ENCODE results near the gene INO80E. TPM values are rescaled to one million over a fixed set of nuclear protein-coding genes. Genes with fewer than 3 reads are reported as not detected.

The INO80E gene
- total RNA-seq, 1 experiment from 2014 or later = 115 TPM

- intact Hi-C loops (cut with micrococcal nuclease; ENCODE audit: unreplicated experiment) = no loop called here
- POLR2A ChIA-PET (ENCODE audit: low non-redundant PET) = interaction anchor here (0.6 kb wide), 1 partner anchor 71 kb away, joined by 6 read pairs; no protein-coding TSS in a partner anchor
- no peak for TF ChIP-seq EZH2 (IDR thresholded peaks at IDR 0.05; ENCODE audit: borderline replicate concordance, low read depth, low read length, poor library complexity, severe bottlenecking)
- TF ChIP-seq, protein P1, sequence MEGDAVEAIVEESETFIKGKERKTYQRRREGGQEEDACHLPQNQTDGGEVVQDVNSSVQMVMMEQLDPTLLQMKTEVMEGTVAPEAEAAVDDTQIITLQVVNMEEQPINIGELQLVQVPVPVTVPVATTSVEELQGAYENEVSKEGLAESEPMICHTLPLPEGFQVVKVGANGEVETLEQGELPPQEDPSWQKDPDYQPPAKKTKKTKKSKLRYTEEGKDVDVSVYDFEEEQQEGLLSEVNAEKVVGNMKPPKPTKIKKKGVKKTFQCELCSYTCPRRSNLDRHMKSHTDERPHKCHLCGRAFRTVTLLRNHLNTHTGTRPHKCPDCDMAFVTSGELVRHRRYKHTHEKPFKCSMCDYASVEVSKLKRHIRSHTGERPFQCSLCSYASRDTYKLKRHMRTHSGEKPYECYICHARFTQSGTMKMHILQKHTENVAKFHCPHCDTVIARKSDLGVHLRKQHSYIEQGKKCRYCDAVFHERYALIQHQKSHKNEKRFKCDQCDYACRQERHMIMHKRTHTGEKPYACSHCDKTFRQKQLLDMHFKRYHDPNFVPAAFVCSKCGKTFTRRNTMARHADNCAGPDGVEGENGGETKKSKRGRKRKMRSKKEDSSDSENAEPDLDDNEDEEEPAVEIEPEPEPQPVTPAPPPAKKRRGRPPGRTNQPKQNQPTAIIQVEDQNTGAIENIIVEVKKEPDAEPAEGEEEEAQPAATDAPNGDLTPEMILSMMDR (conservative IDR thresholded peaks at IDR 0.05; ENCODE audit: low read depth, low read length) = no peak
Measured at GRCh38 chr16:30004811-30005242, 8.8 kb downstream of the INO80E start.

GRCh38 chr16:30005341-30006094 is 9.5 kb downstream of the INO80E start:
- H3K4me1 ChIP-seq (ENCODE audit: insufficient read depth, low read length, poor library complexity, severe bottlenecking) = peaks cover 8% of the 10 kb centered on the region
- H3K27me3 ChIP-seq (replicated peaks; ENCODE audit: insufficient read depth, low read depth, low read length, poor library complexity) = no peaks in the 10 kb centered on the region
- DNase-seq (ENCODE audit: low spot score) = peak; percentile 64
- H3K4me3 ChIP-seq (ENCODE audit: low read depth, low read length, poor library complexity, severe bottlenecking) = no peak overlapping the region
- intact Hi-C loops (cut with micrococcal nuclease; ENCODE audit: unreplicated experiment) = no loop called here
- POLR2A ChIA-PET (ENCODE audit: low non-redundant PET) = no interaction called here
- TF ChIP-seq, protein P1 (conservative IDR thresholded peaks at IDR 0.05; ENCODE audit: low read depth, low read length) = peak; percentile 66
- no peak for TF ChIP-seq EZH2 (IDR thresholded peaks at IDR 0.05; ENCODE audit: borderline replicate concordance, low read depth, low read length, poor library complexity, severe bottlenecking)
- CTCF ChIA-PET = no interaction called here
- BruUV-seq (replicated peaks) = no TSS peak
- H3K36me3 ChIP-seq (ENCODE audit: insufficient read depth, low read length, poor library complexity, severe bottlenecking) = peaks cover 11% of the 10 kb centered on the region
- H3K9me3 ChIP-seq (ENCODE audit: low read depth, low read length, poor library complexity, severe bottlenecking) = no peaks in the 10 kb centered on the region
- no peak overlapping the region for H3K27ac ChIP-seq (ENCODE audit: low read depth, low read length, poor library complexity, severe bottlenecking)

More at GRCh38 chr16:30004811-30005242, 8.8 kb downstream of the INO80E start:
- no peak for DNase-seq (ENCODE audit: low spot score)
- CTCF ChIA-PET = no interaction called here
- Histone ChIP-seq H3K9me3 (ENCODE audit: low read depth, low read length, poor library complexity, severe bottlenecking) (no peaks in the 10 kb centered on the region), H3K4me3 (ENCODE audit: low read depth, low read length, poor library complexity, severe bottlenecking) (no peak overlapping the region), H3K36me3 (ENCODE audit: insufficient read depth, low read length, poor library complexity, severe bottlenecking) (peaks cover 11% of the 10 kb centered on the region), H3K27ac (ENCODE audit: low read depth, low read length, poor library complexity, severe bottlenecking) (no peak overlapping the region), H3K4me1 (ENCODE audit: insufficient read depth, low read length, poor library complexity, severe bottlenecking) (peaks cover under 1% of the 10 kb centered on the region), H3K27me3 (replicated peaks; ENCODE audit: insufficient read depth, low read depth, low read length, poor library complexity) (no peaks in the 10 kb centered on the region)
- no TSS peak for BruUV-seq (replicated peaks)

- H3K36me3 ChIP-seq (ENCODE audit: insufficient read depth, low read length, poor library complexity, severe bottlenecking) = peaks cover 11% of the 10 kb centered on the region
- ChIA-PET POLR2A (ENCODE audit: low non-redundant PET) (no interaction called here), CTCF (no interaction called here)
- intact Hi-C loops (cut with micrococcal nuclease; ENCODE audit: unreplicated experiment) = no loop called here
- H3K27me3 ChIP-seq (replicated peaks; ENCODE audit: insufficient read depth, low read depth, low read length, poor library complexity) = no peaks in the 10 kb centered on the region
- DNase-seq (ENCODE audit: low spot score) = no peak
- H3K9me3 ChIP-seq (ENCODE audit: low read depth, low read length, poor library complexity, severe bottlenecking) = no peaks in the 10 kb centered on the region
- peaks cover 10% of the 10 kb centered on the region for H3K4me1 ChIP-seq (ENCODE audit: insufficient read depth, low read length, poor library complexity, severe bottlenecking)
- no TSS peak for BruUV-seq (replicated peaks)
- no peak overlapping the region for H3K4me3 ChIP-seq (ENCODE audit: low read depth, low read length, poor library complexity, severe bottlenecking)
- TF ChIP-seq EZH2 (IDR thresholded peaks at IDR 0.05; ENCODE audit: borderline replicate concordance, low read depth, low read length, poor library complexity, severe bottlenecking) = no peak
- TF ChIP-seq, protein P1 (conservative IDR thresholded peaks at IDR 0.05; ENCODE audit: low read depth, low read length) = no peak
- no peak overlapping the region for H3K27ac ChIP-seq (ENCODE audit: low read depth, low read length, poor library complexity, severe bottlenecking)
Measured at GRCh38 chr16:30006095-30006473, 10.0 kb downstream of the INO80E start.
